Central memory CD4-positive, alpha-beta T cell (primary cell): ENCODE measurements around the gene TOMM5.
A peak's percentile ranks its signal among the peaks of the same experiment; 100 is the strongest.

Source experiments
- DNase-seq: peaks from one replicate; pipeline ENCODE4 v3.0.0; 2022
- total RNA-seq, 3 experiments: gene quantifications; one replicate each; lab custom pipeline; 2026; lab: John Stamatoyannopoulos, UW

TOMM5 gene
- 3.6 to 11.0 (median 4.2) reads per million in 3 experiments for total RNA-seq

DNA sequence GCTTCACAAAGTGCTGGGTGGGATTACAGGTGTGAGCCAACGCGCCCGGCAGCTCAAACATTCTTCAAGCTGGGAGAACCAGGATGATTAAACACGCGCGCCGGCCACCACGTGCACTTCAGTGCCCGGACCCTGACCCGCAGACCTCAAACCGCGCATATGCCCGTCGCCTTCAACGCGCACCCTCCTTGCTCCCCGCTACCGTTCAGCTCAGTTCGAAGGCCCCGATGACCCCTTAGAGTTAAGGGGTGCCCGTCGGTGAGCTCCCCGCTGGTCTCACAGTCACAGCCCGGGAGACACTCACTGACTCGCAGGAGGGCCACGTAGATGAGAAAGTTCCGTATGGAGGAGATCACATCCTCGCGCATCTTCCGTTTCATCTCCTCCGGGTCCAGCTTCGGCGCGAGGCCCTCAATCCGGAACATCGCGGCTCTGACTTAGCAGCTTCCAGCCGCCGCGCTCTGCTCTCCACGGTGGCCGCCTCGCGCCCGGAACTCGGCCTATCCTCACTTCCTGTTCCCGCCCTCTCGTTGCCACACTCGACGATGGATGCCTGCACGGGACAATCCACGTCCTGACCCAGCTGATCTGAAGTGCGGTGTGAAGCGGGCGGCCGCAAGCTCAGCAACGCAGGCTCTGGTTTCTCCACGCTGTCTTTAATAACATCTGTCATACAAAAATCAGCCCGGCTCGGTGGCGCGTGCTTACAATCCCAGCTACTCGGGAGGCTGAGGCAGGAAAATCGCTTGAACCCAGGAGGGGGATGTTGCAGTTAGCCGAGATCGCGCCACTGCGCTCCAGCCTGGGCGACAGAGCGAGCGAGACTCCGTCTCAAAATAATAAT is at the start of gene TOMM5:
TSS of gene TOMM5 (minus strand) at position 490 of the 844 bp plus-strand sequence. CDS start at position 425, 65 bp downstream.
- DNase-seq = peak; percentile 91

DNA sequence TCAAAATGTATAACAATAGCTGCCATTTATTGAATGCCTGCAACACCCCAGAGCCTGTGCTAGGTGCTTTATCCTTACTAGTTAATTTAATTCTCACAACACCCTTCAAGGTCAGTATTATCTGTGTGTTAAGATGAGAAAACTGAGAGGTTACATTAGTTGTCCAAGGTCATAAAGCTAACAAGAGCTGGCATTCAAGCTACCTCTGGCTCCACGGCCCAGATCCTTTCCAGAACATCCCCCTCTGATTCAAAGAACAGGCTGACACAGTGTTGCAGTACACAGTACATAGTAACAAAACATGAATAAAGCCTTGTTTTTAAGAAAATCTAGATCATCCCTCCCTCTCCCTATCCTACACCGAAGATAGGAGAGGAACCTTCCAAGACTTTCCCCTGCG is 48.9 kb upstream of the TOMM5 start:
- DNase-seq = no peak

DNA sequence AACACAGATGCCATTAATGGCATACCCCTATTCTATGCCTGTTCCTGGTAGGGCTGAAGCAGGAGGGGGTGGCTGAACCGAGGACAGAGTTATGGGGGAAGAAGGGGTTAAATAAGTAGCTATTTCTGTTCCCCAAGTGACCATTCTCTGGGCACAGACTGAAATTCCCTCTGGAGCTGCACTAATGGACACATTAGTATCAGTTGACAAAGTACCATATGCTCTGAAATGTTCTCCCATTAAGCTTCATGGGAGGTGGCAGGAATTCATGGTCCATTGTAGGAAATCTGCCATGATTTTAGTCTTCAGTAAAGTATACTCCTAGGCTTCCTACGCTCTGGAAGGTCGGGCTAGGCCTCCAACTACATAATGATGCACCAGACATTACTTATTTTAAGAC is 47.8 kb upstream of the TOMM5 start:
- no peak for DNase-seq

DNA sequence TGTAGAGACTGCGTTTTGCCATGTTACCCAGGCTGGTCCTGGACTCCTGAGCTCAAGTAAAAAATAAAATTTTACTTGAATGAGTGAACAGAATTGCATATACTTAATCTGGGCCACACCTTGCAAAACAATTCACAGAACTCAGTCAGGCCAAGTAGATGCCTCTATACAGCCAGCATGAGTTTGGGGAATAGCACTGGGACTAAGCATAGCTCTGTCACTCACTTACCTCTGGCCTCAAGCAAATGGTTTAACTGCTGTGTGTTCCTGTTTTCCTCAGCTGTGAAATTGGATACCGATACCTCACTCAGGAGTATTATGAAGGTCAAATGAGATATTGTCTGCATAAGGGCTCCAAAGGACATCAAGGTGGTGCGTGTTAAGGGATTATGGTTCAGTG is 47.4 kb upstream of the TOMM5 start:
- no peak for DNase-seq

DNA sequence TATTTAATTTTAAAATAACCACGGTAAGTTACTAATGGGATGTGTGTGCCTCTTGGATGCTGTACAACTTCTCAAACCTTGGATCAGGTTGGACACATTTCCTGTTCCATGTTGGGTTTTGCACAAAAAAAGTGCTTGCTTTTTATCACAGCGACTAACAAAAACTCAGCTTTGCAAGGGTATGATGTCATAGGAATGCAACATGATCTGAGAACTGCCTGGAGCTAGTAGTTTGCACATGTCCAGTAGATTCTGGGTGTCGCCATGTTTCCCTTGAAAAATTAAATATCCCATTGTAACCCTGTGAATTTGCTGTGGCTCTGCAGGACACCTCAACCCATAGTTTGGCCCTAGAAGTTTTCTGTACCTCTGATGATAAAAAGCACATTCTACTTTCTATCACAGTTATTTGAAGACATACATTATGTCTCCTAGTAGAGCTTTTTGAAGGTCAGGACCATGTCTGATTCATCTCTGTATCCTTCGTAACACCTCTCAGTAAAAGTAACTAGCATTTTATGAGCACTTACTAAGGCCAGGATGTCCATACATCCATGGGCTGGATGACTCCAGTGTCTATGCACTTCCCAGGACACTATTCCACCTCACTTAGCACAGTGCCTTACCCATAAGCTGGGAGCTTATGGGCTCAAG is 46.8 kb upstream of the TOMM5 start:
- DNase-seq = no peak

DNA sequence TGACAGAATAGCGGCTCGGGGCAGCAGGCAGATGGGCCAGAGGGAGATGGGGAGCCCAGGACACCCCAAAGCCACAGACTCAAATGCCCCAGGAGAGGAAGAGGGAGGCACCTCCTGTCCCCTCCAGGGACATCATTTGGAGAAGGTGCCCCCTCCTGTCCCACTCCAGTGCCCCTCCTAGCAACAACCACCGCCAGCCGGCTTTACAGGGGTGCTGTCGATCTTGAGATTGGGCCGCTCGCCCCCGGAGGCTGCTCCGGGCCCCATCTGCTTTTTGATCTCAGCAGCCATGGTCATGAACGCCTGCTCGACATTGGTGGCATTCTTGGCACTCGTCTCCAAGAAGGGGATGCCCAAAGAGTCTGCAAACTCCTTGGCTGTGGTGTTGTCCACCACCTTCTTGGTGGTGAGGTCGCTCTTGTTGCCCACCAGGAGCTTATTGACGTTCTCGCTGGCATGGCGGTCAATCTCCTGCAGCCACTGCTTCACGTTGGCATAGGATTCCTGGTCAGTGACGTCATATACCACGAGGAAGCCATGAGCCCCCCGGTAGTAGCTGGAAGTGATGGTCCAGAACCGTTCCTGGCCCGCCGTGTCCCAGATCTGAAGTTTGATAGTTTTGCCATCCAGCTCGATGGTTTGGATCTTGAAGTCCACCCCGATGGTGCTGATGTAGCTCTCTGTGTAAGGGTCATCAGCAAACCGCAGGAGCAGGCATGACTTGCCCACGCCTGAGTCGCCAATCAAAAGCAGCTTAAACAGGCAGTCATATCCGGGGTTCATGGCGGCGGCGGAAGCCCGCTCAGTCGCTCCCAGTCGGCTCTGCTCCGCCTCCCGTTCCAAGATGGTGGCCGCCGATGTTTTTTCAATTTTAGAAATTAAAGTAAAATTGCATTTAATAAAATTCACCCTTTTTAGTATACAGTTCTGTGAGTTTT is 44.4 kb upstream of the TOMM5 start:
- DNase-seq = no peak

DNA sequence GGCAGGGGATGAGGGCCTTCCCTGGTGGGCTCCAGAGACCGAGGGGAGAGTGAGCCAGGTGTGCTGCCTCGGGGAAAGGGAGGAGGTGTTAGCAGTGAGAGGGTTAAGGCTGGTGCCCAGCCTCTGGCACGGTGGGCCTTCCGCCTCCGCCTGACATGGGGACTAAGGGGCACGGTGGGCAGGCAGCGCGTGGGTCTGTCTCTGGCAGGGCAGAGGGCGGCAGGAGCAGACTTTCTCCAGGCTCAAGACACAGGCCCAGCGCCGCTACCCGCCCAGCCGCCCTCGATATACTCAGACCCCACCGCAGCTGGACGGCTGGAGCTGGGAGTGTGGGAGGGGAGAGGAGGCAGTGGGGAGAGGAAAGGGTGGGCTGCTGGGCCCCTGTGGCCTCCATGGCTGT is 43.4 kb upstream of the TOMM5 start:
- no peak for DNase-seq

DNA sequence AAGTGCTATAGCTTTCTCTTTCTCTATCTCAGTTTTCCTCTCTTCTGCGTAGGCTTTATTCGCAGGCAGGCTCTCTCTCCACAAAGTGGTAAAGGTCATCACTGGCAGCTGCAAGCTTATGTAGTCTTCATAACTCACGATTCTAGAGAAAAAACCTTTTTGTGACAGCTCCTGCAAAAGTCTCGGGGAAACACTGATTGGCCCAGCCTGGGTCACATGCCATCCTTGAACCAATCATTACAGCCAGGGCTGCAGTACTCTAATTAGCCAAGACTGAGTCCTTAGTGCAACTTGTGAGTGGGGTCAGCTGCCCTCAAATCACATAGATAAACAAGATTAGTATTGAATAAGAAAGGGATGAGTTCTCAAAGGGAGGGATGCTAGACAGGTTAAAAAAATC is 40.1 kb upstream of the TOMM5 start:
- DNase-seq = no peak

DNA sequence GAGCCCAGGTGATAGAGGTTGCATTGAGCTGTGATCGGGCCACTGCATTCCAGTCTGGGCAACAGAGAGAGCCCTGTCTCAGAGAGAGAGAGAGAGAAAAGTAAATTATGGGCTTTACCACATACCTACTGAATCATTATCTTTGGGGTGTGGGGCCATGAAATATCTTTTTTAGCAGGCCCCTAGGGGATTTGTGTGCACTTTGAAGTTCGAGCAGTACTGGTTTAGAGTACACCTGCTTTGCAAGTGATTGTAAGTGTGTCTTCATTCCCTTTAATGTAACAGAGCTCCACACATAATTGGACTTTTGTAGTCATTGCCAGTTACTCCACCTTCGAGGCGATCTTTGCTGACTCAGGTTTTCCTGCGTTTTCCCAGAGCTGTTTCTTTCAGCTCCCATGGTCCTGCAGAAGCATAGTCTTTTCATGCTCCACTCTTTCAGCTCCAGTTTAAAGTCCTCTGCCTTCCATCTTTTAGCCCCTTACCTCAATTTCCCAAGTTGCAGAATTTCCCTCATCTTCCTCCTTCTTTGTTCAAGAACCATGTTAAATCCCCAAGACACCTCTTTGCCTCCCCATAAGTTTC is 34.4 kb upstream of the TOMM5 start:
- no peak for DNase-seq

DNA sequence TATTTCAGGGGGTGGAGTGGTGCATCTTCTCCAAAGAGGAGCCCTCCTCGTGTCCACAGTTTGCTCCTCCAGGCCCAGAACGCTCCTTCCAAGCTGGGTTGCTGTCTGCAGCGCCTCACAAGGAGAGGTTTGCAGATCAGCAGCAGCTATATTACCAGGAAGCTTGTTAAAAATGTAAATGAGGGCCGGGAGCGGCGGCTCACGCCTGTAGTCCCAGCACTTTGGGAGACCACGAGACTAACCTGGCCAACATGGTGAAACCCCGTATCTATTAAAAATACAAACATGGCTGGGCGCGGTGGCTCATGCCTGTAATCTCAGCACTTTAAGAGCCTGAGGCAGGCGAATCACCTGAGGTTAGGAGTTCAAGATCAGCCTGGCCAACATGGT is 33.4 kb upstream of the TOMM5 start:
- DNase-seq = no peak

DNA sequence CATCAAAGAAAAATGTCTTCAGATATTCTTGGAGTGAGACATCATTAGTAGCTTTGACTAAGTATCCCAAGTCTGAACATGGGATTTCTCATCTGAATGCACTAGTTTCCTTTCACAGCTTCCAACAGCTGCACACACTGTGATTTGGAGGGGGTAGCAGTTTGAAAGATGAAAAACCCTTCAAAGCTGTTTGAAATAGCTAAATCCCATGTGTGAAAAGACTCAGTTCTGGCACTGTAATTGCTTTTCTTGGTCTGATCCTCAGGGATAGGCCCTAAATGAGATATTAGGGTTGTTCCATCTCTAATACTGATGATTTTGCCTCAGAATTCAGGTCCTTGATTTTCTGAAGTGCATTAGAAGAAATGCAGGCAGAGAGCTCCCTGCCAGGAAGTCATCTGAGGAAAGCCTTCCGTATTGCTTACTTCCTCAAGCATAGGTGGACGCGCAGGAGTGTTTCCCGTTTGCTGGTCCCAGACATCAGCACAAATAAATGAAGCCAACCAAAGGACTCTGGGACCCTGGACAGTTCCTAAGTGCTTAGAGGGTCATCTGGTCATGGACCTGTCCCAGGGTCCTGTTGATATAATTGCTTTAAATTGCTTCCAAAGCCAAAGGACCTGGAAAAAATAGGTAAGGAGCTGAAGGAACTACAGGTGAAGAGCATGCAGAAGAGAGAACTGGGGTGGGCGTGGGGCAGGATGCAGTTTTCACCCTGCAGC is 32.8 kb upstream of the TOMM5 start:
- no peak for DNase-seq

DNA sequence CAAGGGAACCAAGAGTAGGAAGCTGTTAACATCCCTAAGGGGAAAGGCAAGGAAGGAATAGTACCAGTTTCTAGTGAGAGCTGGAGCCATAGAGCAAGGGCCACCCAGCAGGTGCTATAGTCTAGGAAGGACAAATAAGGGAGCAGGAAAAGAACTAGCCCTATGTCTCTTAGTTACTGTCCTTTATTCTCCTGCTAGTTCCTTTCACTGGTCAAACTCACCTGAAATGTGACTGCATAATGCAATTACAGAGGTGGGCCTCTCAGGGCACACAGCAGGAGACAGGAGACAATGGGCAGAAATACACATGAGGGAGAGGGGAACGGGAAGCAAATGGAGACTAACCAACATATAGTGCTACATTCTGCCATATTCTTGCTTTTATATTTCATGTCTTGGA is 31.7 kb upstream of the TOMM5 start:
- DNase-seq = no peak

DNA sequence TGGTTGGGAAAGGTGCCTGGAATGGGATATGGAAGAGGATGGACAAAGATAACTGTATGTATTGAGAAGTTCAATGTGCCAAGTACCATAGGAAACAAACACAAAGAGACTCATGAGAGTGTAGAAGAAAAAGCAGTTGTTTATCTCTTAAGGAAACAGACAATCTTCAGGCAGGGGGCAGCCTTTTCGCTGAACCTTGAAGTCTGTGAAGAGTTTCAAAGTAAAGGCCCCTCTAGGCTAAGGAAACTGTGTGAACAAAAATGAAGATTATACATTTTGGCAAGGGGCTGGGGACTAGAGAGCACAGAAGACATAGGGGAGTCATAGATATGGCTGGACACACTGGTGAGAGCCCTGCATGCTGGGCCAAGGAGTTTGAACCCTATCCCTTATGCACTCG is 30.9 kb upstream of the TOMM5 start:
- DNase-seq = no peak

DNA sequence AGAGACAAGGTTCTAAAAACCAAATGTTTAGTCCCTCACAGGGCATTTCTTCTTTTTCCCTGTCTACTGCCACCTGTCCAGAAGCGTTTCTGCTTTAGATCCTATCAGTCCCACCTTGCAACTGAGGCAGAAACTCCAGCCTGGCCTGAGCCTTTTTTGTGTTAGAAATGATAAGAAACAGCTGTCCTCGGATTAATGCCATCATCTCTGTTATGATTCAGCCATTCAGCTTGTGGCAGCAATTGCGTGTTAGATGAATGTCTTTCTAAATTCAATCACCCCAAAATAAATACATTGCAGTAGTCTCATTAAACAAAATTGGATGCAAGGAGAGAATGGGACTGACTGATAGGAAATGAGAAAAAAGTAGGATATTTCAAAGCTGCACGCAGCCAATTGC is 30.1 kb upstream of the TOMM5 start:
- no peak for DNase-seq

DNA sequence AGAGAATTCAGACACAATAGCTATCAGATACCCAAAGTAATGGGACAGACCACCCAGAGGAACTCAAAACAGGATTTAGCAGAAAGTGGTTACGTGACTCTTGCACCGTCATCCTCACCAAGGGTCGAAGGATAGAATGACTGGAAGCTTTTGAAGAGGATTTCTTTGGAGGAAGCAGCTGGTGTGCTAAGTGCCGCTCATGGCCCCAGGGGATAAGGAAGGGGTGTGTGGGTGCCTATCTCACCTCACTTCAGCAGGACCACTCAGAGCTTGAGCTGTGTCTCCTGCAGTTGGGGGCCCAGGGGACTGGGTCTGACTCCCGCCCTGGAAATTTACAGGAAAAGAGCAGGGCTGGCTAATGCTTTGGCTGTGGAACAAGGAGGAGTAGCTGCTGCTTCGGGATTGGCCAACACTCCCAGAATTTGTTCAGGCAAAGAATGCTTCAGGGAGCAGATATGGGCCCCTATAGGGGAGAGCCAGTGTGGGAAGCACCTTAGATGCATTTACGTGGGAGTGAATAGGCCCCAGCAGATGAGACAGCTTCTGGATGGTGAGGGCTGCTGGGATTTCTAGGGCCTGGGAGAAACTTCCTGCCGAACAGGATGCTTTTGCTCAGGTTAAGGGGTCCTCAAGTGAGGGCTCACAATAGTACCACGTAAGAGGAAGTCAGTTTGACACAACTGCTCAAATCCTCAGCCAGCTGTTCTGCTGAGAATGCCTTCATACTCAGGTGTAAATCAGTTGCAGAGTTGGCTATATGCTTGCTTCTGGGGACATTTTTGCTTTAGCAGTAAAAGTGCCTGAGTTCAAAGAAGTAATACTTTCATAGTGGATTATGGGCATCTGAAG is 29.1 kb upstream of the TOMM5 start:
- DNase-seq = no peak

DNA sequence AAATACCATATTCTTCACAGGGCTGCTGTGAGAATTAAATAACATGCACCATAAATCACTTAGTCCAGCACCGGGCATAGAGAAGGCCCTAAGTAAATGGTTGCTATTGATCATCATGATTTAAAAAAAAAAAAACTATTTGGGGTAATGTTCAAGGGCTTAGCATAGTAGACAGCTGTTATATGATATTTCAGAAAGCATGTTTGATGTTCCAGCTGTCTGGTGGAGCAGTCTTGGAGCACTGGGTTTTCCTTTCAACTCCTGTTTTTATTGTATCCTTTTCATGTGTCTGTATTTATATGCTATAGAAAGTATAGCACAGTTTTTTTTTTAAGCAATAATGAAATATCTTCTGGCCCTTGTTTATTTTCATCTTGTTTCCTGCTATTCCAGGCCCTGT is 28.0 kb upstream of the TOMM5 start:
- DNase-seq = no peak

DNA sequence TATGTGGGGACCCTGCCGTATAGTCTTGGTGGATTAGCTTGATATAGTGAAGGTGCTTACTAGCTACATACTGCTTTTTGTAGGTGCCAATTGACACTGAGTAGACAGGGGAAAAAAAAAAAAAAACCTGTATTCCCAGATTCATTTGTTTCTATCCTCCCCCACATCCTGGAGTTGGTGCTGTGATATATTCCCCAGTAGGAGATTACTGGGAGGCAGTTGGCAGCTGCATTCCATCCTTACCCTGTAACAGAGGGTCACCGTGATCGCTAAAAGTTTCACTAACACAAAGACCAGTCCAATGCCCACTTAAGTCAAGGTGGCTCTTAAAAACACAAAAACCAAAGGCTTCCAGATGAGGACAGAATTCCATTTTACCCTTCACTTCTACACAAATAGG is 27.4 kb upstream of the TOMM5 start:
- DNase-seq = no peak

DNA sequence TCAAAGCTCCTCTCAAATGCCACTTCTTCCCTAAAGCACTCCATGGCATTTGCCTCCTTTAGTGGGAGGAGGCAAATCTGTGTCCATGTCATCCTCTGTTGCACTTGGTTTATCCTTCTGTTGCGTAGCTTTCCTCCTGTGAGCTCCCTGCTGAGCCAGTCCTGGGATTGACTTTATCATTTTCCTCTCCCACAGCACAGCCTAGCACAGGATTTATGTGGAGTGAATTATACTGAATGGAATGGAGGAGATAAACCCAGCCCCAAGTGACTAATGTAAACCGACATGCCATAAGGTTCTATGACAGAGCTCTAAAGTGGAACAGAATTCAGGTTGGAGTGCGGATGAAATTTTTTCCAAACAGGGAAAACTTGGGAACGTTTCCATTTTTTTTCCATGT is 26.4 kb upstream of the TOMM5 start:
- DNase-seq = no peak

DNA sequence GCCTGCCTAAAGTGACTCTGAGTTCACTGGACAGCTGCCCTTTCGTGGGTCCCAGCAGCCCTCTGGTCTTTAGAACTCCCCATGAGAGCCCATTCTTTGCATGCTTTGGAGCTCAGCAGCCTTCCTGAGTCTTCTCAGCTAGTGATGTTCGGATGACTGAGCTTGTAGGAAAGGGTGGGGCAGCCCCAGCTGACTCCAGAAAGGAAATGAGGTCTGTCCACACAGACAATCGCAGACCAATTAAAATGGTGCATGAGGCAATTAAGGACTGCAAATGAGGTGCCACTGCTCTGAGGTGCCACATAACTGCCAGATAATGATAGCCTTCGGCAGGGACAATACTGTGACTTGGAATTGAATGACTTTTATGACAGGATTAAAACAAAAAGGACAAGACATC is 25.4 kb upstream of the TOMM5 start:
- no peak for DNase-seq

DNA sequence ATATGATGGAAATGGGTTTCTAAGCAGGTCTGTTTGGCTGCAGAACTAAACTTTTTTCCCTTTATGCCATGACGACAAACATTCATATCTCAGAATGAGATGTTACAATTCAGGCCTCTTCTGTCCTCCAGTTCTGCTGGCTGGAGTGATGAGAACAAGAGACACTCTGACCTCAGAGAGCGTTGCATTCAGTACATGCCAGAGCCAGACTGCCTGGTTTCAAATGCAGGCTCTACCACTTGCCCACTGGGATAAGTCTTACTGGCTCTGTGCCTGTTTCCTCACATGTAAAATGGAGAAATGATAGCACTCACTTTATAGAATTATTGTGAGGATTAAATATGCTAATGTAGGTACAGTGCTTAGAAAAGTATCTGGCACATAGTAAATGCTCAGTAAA is 24.8 kb upstream of the TOMM5 start:
- DNase-seq = no peak

DNA sequence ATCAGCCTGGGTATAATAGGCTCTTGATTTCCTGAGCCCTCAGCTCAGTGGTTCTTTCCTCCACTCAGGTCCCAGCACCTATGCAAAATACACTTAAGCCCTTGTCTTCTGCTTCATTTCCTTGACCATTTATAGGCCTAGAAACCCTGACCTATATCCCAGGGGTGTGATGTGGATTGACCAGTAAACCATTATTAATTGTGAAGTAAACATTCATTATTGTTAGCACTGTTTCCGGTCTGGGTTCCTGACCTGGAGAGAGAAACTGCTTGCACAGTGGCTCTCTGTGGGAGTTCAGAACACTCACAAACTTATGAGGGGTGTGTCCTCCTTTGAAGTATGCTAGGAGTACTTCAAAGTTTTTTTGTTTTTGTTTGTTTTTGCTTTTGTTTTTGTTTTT is 19.6 kb upstream of the TOMM5 start:
- DNase-seq = no peak
